HepG2 (cell line): Measurements from ENCODE around the gene UBE2S. TPM values are rescaled to one million over a fixed set of nuclear protein-coding genes. Genes with fewer than 3 reads are reported as not detected.
A peak's percentile ranks its signal among the peaks of the same experiment; 100 is the strongest.

Experiments
- FOXC1 ChIP-seq: sonication (generic); formaldehyde crosslinking; IDR thresholded peaks from 2 replicates; pipeline ENCODE4 v1.8.0; 2022; ENCODE audit warnings: mild to moderate bottlenecking, missing genetic modification reagents, borderline replicate concordance
- HDAC1 ChIP-seq: sonication (generic); formaldehyde crosslinking; IDR thresholded peaks from 2 replicates; pipeline ENCODE4 v1.5.1; 2020; ENCODE audit warnings: mild to moderate bottlenecking, missing genetic modification reagents
- HINFP ChIP-seq: sonication (generic); formaldehyde crosslinking; IDR thresholded peaks from 2 replicates; pipeline ENCODE4 v1.4.0; 2020; ENCODE audit warnings: low read depth, mild to moderate bottlenecking, missing genetic modification reagents
- HMGXB4 ChIP-seq, 2 experiments: sonication (generic) in 1 of 2; formaldehyde crosslinking in 1 of 2; IDR thresholded peaks; 2 replicates each; pipeline versions ENCODE4 v1.4.0 to v1.6.1; 2018 to 2020; ENCODE audit warnings: missing genetic modification reagents in 2 of 2, borderline replicate concordance in 1 of 2, low read depth in 1 of 2, mild to moderate bottlenecking in 1 of 2, missing biosample characterization in 1 of 2
- MEIS2 ChIP-seq: sonication (generic); formaldehyde crosslinking; IDR thresholded peaks from 2 replicates; pipeline ENCODE4 v1.9.0; 2021; ENCODE audit warnings: mild to moderate bottlenecking, missing genetic modification reagents
- ONECUT2 ChIP-seq: sonication (generic); formaldehyde crosslinking; IDR thresholded peaks from 2 replicates; pipeline ENCODE4 v1.4.0; 2020; ENCODE audit warnings: missing genetic modification reagents
- PHF21A ChIP-seq: sonication (generic); formaldehyde crosslinking; IDR thresholded peaks from 2 replicates; pipeline ENCODE4 v1.5.0; 2020; ENCODE audit warnings: mild to moderate bottlenecking, missing genetic modification reagents
- SOX5 ChIP-seq: IDR thresholded peaks from 2 replicates; pipeline ENCODE4 v1.6.1; 2016; ENCODE audit warnings: borderline replicate concordance
- SYNCRIP ChIP-seq: fragments of 200-400 bp; formaldehyde crosslinking; IDR thresholded peaks from 2 replicates; pipeline ENCODE4 v1.6.1; 2018; ENCODE audit warnings: mild to moderate bottlenecking, low read depth, low read length; ENCODE audit not compliant: insufficient read depth
- TBX3 ChIP-seq: fragments of 450-650 bp; IDR thresholded peaks from 2 replicates; pipeline ENCODE4 v1.6.1; 2017; ENCODE audit warnings: antibody characterized with exemption, mild to moderate bottlenecking, inconsistent platforms, borderline replicate concordance
- ZBTB7A ChIP-seq: sonication (generic); formaldehyde crosslinking; IDR thresholded peaks from 2 replicates; pipeline ENCODE4 v1.8.0; 2022; ENCODE audit warnings: mild to moderate bottlenecking, missing genetic modification reagents
- ZFP37 ChIP-seq: sonication (generic); formaldehyde crosslinking; IDR thresholded peaks from 2 replicates; pipeline ENCODE4 v1.4.0; 2020; ENCODE audit warnings: missing genetic modification reagents, borderline replicate concordance
- ZFP41 ChIP-seq: sonication (generic); formaldehyde crosslinking; IDR thresholded peaks from 2 replicates; pipeline ENCODE4 v1.4.0; 2020; ENCODE audit warnings: mild to moderate bottlenecking, missing genetic modification reagents, borderline replicate concordance
- ZFX ChIP-seq: sonication (generic); formaldehyde crosslinking; IDR thresholded peaks from 2 replicates; pipeline ENCODE4 v1.4.0; 2020; ENCODE audit warnings: mild to moderate bottlenecking, low read depth, missing genetic modification reagents, moderate library complexity
- ZNF367 ChIP-seq: sonication (generic); formaldehyde crosslinking; IDR thresholded peaks from 2 replicates; pipeline ENCODE4 v1.4.0; 2020; ENCODE audit warnings: missing genetic modification reagents, borderline replicate concordance
- ZNF597 ChIP-seq: sonication (generic); formaldehyde crosslinking; IDR thresholded peaks from 2 replicates; pipeline ENCODE4 v1.5.0; 2020; ENCODE audit warnings: missing genetic modification reagents
- ZNF691 ChIP-seq: sonication (generic); formaldehyde crosslinking; IDR thresholded peaks from 2 replicates; pipeline ENCODE4 v1.4.0; 2020; ENCODE audit warnings: missing genetic modification reagents, low read depth, mild to moderate bottlenecking, borderline replicate concordance
- ZNF740 ChIP-seq: sonication (generic); formaldehyde crosslinking; IDR thresholded peaks from 2 replicates; pipeline ENCODE4 v1.4.0; 2020; ENCODE audit warnings: missing genetic modification reagents
- ZNF772 ChIP-seq: sonication (generic); formaldehyde crosslinking; IDR thresholded peaks from 2 replicates; pipeline ENCODE4 v1.5.0; 2020; ENCODE audit warnings: mild to moderate bottlenecking, missing genetic modification reagents
- ZNF883 ChIP-seq: sonication (generic); formaldehyde crosslinking; IDR thresholded peaks from 2 replicates; pipeline ENCODE4 v1.5.1; 2020; ENCODE audit warnings: mild to moderate bottlenecking, missing genetic modification reagents; ENCODE audit errors: not compliant biosample characterization
- polyA plus RNA-seq, 8 experiments: library from polyadenylated mRNA; depleted of rRNA in 3 of 8; stranded (reverse) in 7 of 8; unstranded in 1 of 8; fragments of >200 nt; fragmentation: Illumina TruSeq in 4 of 8; extraction: Trizol in 4 of 8; gene quantifications; 2 replicates each; pipeline versions ENCODE4 v1.2.1 to v1.2.3, GENCODE V29; 2011 to 2016; ENCODE audit warnings: low read depth in 4 of 8, missing spikeins in 1 of 8, mixed read lengths in 1 of 8; ENCODE audit not compliant: insufficient read depth in 1 of 8
- total RNA-seq, 5 experiments: library from RNA; depleted of rRNA; stranded (reverse); fragments of >200 nt; fragmentation: Illumina TruSeq; extraction: Trizol; gene quantifications; 2 replicates each; pipeline ENCODE4 v1.2.3, GENCODE V29; 2016; ENCODE audit warnings: low read depth in 1 of 5

The UBE2S gene
- total and polyA plus RNA-seq, 2 of the 13 experiments (the other 11 are each of a cell fraction or from before 2014, with no cell fraction given) = 32.2 to 39.3 TPM

GRCh38 chr19:55385724-55386492 lies 21.7 kb downstream of the UBE2S start, which contains the start of gene RPL28 (continued):
- TF ChIP-seq HMGXB4 (CRISPR knock-in tag; IDR thresholded peaks at IDR 0.05; ENCODE audit: borderline replicate concordance in 1 of 2, low read depth in 1 of 2) = peak in 1 of 2 experiments; percentile 71; a peak in 2 of 4 replicates
- TF ChIP-seq HINFP (CRISPR knock-in tag) = peak; percentile 79
- peak; percentile 80 for TF ChIP-seq ZNF691 (CRISPR knock-in tag)
- 0 out of 2 replicates have a peak, but pooled peaks have one; percentile 61 for TF ChIP-seq ZNF367
- TF ChIP-seq PHF21A (CRISPR knock-in tag) = no peak; the same call in none of the 2 replicates
- peak; percentile 52; the same call in 1 of the 2 replicates for TF ChIP-seq ZFP37 (CRISPR knock-in tag)
- no peak for TF ChIP-seq ZNF740
- peak; percentile 76 for TF ChIP-seq ZNF883 (CRISPR knock-in tag)
- 0 out of 2 replicates have a peak, but pooled peaks have one; percentile 67 for TF ChIP-seq ZFP41 (CRISPR knock-in tag)
- TF ChIP-seq ZFX (CRISPR knock-in tag) = peak; percentile 85
- TF ChIP-seq HDAC1 (CRISPR knock-in tag) = peak; percentile 85
- TF ChIP-seq ZBTB7A = 0 out of 2 replicates have a peak, but pooled peaks have one; percentile 29
- no peak for TF ChIP-seq ONECUT2 (CRISPR knock-in tag)
- peak; percentile 30; the same call in 1 of the 2 replicates for TF ChIP-seq SOX5 (CRISPR knock-in tag)
- no peak for TF ChIP-seq TBX3
- no peak for TF ChIP-seq SYNCRIP
- TF ChIP-seq MEIS2 = peak; percentile 82
- TF ChIP-seq FOXC1 (CRISPR knock-in tag) = peak; percentile 91; the same call in 1 of the 2 replicates
- peak; percentile 88; the same call in 1 of the 2 replicates for TF ChIP-seq ZNF772
- 0 out of 2 replicates have a peak, but pooled peaks have one; percentile 58 for TF ChIP-seq ZNF597
